ENCODE results near the gene SORL1. TPM values are rescaled to one million over a fixed set of nuclear protein-coding genes. Genes with fewer than 3 reads are reported as not detected.

Gene SORL1
- total and polyA plus RNA-seq, 2 of the 13 experiments (the other 11 are each of a cell fraction or from before 2014, with no cell fraction given), result 21.3 to 148 TPM

- no peak for TF ChIP-seq ZXDC (CRISPR knock-in tag; IDR thresholded peaks at IDR 0.05)
- no peak for TF ChIP-seq ZNF781 (CRISPR knock-in tag; IDR thresholded peaks at IDR 0.05; ENCODE audit: borderline replicate concordance, not compliant biosample characterization)
- TF ChIP-seq CREBL2 (CRISPR knock-in tag; IDR thresholded peaks at IDR 0.05; ENCODE audit: borderline replicate concordance), result no peak
- TF ChIP-seq HMG20B (CRISPR knock-in tag; conservative IDR thresholded peaks at IDR 0.05), result no peak
- TF ChIP-seq MLXIP (CRISPR knock-in tag; IDR thresholded peaks at IDR 0.05; ENCODE audit: borderline replicate concordance), result no peak
- TF ChIP-seq NR2F6 (IDR thresholded peaks at IDR 0.05), result no peak
- peak; percentile 49; the same call in 1 of the 2 replicates for TF ChIP-seq NR2F6 (CRISPR knock-in tag; IDR thresholded peaks at IDR 0.05)
- no peak for TF ChIP-seq ZNF720 (CRISPR knock-in tag; IDR thresholded peaks at IDR 0.05)
- no peak for TF ChIP-seq ZFY (CRISPR knock-in tag; IDR thresholded peaks at IDR 0.05)
- TF ChIP-seq TBX2 (CRISPR knock-in tag; IDR thresholded peaks at IDR 0.05; ENCODE audit: borderline replicate concordance), result peak; percentile 23; the same call in 1 of the 2 replicates
- TF ChIP-seq ETV5 (CRISPR knock-in tag; IDR thresholded peaks at IDR 0.05; ENCODE audit: borderline replicate concordance), result peak; percentile 39; the same call in 1 of the 2 replicates
- no peak for TF ChIP-seq ZNF784 (CRISPR knock-in tag; IDR thresholded peaks at IDR 0.05; ENCODE audit: borderline replicate concordance)
- TF ChIP-seq MTF1 (CRISPR knock-in tag; IDR thresholded peaks at IDR 0.05), result no peak
- TF ChIP-seq GATAD2A (CRISPR knock-in tag; IDR thresholded peaks at IDR 0.05), result peak; percentile 88
- TF ChIP-seq ZNF788 (CRISPR knock-in tag; IDR thresholded peaks at IDR 0.05; ENCODE audit: borderline replicate concordance), result 0 out of 2 replicates have a peak, but pooled peaks have one; percentile 22
- no peak for TF ChIP-seq ZNF567 (CRISPR knock-in tag; IDR thresholded peaks at IDR 0.05; ENCODE audit: borderline replicate concordance)
- TF ChIP-seq ZBTB46 (CRISPR knock-in tag; IDR thresholded peaks at IDR 0.05; ENCODE audit: borderline replicate concordance), result no peak
- no peak for TF ChIP-seq ZNF282 (IDR thresholded peaks at IDR 0.05; ENCODE audit: partially characterized antibody)
These were observed 24.4 kb downstream of the SORL1 start (continued) for GRCh38 chr11:121476379-121477032.

Data from HepG2 (cell line).